ENCODE data around the gene DGAT2.

The DGAT2 gene

GRCh38 chr11:75780888-75781287 lies 12.3 kb downstream of the DGAT2 start:
- no peak for DNase-seq (ENCODE audit: low read depth in 2 of 2)

- DNase-seq (ENCODE audit: low read depth in 2 of 2): no peak
Observed at GRCh38 chr11:75781296-75781695, 12.7 kb downstream of the DGAT2 start.

- DNase-seq (ENCODE audit: low read depth in 2 of 2): no peak
Observed at GRCh38 chr11:75781831-75782230, 13.3 kb downstream of the DGAT2 start.

GRCh38 chr11:75782540-75783263 lies 14.1 kb downstream of the DGAT2 start:
- DNase-seq (ENCODE audit: low read depth in 2 of 2): no peak

- DNase-seq (ENCODE audit: low read depth in 2 of 2): no peak
Observed at GRCh38 chr11:75783416-75784084, 15.0 kb downstream of the DGAT2 start.

- no peak for DNase-seq (ENCODE audit: low read depth in 2 of 2)
Observed at GRCh38 chr11:75784085-75784478, 15.5 kb downstream of the DGAT2 start.

GRCh38 chr11:75784506-75784905 lies 15.9 kb downstream of the DGAT2 start:
- DNase-seq (ENCODE audit: low read depth in 2 of 2): no peak

GRCh38 chr11:75785187-75785586 lies 16.6 kb downstream of the DGAT2 start:
- no peak for DNase-seq (ENCODE audit: low read depth in 2 of 2)

- DNase-seq (ENCODE audit: low read depth in 2 of 2): no peak
Observed at GRCh38 chr11:75786101-75786736, 17.6 kb downstream of the DGAT2 start.

GRCh38 chr11:75789521-75789920 lies 20.9 kb downstream of the DGAT2 start:
- no peak for DNase-seq (ENCODE audit: low read depth in 2 of 2)

GRCh38 chr11:75790986-75791385 lies 22.4 kb downstream of the DGAT2 start:
- no peak for DNase-seq (ENCODE audit: low read depth in 2 of 2)

GRCh38 chr11:75792127-75792731 lies 23.7 kb downstream of the DGAT2 start:
- DNase-seq (ENCODE audit: low read depth in 2 of 2): no peak

GRCh38 chr11:75792997-75793800 lies 24.6 kb downstream of the DGAT2 start:
- no peak for DNase-seq (ENCODE audit: low read depth in 2 of 2)

- no peak for DNase-seq (ENCODE audit: low read depth in 2 of 2)
Observed at GRCh38 chr11:75793966-75794365, 25.4 kb downstream of the DGAT2 start.

- no peak for DNase-seq (ENCODE audit: low read depth in 2 of 2)
Observed at GRCh38 chr11:75795276-75796090, 26.9 kb downstream of the DGAT2 start.

- DNase-seq (ENCODE audit: low read depth in 2 of 2): no peak
Observed at GRCh38 chr11:75796091-75796435, 27.5 kb downstream of the DGAT2 start.

- DNase-seq (ENCODE audit: low read depth in 2 of 2): no peak
Observed at GRCh38 chr11:75797116-75797515, 28.5 kb downstream of the DGAT2 start.

GRCh38 chr11:75797792-75798191 lies 29.2 kb downstream of the DGAT2 start:
- DNase-seq (ENCODE audit: low read depth in 2 of 2): no peak

- DNase-seq (ENCODE audit: low read depth in 2 of 2): no peak
Observed at GRCh38 chr11:75800136-75800675, 31.6 kb downstream of the DGAT2 start.

- DNase-seq (ENCODE audit: low read depth in 2 of 2): no peak
Observed at GRCh38 chr11:75800728-75801361, 32.3 kb downstream of the DGAT2 start.
